GM18873 (cell line): ENCODE measurements around the gene MAP4K2.
"Not testable (repeated sequence)": the region's sequence is repeated elsewhere in the genome, so short reads cannot be mapped to it uniquely, and the experiment has no call there.

Source experiments
- ATAC-seq: cut with Tn5 transposase; IDR thresholded peaks from one replicate; pipeline ENCODE4 v1.9.1; 2021; ENCODE audit warnings: mild to moderate bottlenecking, moderate library complexity, moderate number of reproducible peaks; ENCODE audit not compliant: unreplicated experiment, low FRiP score

The MAP4K2 gene

GRCh38 chr11:64803158-64803845 lies at the start of gene MAP4K2:
MAP4K2 (minus strand) TSS chr11:64803214; CDS start chr11:64803149, 65 bp downstream.
- ATAC-seq, result no peak

DNA sequence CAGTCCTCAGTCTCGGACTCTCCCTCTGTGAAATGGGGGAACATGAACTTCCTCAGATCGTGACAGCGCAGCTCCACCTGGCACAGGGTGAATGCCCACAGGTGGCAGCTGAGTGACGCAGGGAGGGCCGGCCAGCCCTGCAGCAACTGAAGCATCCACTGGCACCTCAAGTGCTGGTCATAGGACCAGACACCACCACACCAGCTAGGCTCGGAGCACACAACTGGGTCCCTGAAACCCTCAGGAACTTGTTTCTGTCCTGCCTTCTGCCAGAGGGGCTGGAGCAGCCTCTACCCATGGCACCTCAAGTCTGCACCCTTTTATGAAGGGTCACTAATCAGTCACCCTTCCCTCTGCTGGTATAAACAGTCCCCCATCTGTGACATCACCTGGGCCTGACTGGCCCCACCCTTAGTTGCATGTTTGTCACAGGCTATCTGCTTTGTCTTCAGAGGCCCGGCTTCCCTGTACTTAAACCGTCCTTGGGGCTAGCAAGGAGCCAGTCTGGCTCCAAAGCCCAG lies 48.9 kb upstream of the MAP4K2 start:
- no peak for ATAC-seq

GRCh38 chr11:64850979-64851567 lies 48.1 kb upstream of the MAP4K2 start:
- peak; percentile 63 for ATAC-seq

DNA sequence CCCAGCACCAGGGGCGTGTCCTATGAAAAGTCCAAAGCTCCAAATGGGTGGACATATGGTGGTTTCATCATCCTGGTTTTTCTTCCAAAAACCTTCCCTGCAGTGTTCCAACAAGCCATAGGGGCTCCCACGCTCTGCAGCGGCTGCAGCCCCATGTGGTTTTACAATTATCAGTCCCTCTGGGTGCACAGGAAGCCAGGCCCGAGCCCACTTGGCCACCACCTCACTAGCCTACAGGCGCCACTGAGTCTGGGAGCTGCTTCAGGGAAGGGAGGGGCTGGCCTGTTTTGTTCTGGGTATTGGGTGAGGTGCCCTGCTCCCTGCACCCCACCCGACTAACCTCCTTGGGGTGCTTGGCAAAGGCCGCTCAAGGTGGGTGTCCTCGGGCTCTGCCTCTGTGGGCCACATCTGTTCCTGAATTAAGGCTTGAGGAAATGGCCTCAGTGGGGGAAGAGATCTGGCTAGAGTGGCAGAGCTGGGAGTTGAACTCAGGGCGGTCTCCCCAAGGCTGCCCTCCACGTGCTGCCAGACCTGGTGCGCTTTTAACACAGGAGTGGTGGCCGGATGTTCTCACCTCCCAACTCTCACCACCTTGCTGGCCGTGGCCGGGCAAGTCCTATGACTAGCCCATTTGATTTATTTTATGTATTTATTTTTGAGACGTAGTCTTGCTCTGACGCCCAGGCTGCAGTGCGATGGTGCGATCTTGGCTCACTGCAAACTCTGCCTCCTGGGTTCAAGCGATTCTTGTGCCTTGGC lies 46.8 kb upstream of the MAP4K2 start:
- ATAC-seq, result no peak

- ATAC-seq, result no peak
Measured at GRCh38 chr11:64848826-64849597, 46.0 kb upstream of the MAP4K2 start.

DNA sequence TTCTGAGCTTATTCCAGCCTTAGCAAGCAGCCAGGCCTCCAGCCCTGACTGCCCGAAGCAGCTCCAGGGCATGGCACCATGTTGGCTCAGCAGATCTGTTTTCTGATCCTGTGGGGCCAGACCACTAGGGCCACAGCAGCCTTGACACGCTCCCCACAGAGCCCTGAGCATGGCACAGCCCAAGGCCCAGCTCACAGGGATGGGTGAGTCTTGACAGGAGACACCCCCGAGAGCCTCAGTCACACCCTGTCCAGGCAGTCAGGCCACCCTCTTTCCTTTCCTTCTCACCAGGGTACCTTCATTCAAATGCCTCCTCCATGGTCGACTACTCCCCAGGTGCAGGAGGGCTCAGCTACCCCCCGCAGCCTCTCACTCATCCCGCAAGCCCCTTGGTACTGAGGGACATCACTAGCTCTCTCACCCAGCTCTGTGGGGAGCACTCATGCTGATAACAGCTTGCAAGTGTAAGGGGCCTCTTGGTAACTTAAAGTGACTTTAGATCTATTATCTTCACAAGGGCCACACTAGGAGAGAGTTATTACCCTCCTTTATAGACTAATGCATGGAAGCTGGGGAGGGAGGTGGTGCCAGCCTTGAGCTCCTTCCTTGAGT lies 45.3 kb upstream of the MAP4K2 start:
- ATAC-seq, result no peak

- no peak for ATAC-seq
Measured at GRCh38 chr11:64846998-64847666, 44.1 kb upstream of the MAP4K2 start.

GRCh38 chr11:64845776-64846129 lies 42.7 kb upstream of the MAP4K2 start:
- not testable (repeated sequence) for ATAC-seq

- no peak for ATAC-seq
Measured at GRCh38 chr11:64845129-64845775, 42.2 kb upstream of the MAP4K2 start.

GRCh38 chr11:64844330-64845128 lies 41.5 kb upstream of the MAP4K2 start, which contains the start of gene CDC42BPG:
CDC42BPG (minus strand) TSS chr11:64844653; CDS start chr11:64844569, 84 bp downstream.
- ATAC-seq, result no peak

DNA sequence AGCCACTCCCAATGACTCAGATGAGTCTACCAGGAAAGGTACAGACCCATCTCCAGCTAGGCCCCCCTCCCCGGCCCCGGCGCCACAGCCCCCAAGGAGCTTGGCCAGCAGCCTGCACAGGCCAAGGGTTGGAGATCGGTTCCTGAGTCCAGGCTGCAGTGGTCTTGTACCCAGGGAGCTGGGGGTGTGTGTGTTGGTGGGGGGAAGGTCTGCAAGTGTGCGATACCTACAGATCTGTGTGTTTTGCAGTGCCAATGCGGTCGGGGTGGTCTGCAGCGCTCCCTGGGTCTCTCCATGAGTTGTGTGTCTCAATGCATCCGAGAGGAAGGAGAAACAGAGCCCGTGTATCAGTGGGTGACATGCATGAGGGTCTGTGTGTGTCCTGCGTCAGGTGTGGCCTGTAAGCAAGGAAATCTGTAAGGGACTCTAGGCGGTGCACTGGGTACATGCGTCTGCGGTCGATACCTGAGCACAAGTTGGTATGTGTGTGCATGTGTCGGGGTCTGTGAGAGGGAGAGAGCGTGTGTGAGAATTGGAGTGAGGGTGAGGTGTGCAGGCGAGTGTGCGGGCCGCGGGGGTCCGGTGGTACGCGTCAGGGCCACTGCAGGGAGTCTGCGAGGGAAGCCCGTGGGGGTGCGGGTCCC lies 40.8 kb upstream of the MAP4K2 start:
- no peak for ATAC-seq

- no peak for ATAC-seq
Measured at GRCh38 chr11:64842851-64843685, 40.1 kb upstream of the MAP4K2 start.

DNA sequence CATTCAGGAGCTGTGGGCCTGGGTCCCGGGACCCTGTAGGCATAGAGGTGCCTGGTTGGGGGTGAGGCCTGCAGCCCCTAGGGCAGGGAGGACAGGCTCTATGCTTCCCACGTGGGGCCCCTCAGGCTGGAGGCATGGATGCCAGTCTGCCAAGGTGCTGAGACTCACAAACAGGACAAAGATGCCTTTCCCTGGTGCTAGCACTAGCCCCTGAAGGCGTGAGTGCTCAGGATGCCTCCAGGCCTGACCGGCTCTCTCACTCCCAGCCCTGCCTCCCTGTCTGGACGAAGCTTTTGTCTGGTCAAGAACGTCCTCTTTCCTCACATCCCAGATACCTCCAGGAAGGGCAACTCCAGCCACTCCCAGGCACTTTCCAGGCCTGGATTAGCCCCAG lies 39.3 kb upstream of the MAP4K2 start:
- no peak for ATAC-seq

- ATAC-seq, result no peak
Measured at GRCh38 chr11:64841592-64842365, 38.8 kb upstream of the MAP4K2 start.

DNA sequence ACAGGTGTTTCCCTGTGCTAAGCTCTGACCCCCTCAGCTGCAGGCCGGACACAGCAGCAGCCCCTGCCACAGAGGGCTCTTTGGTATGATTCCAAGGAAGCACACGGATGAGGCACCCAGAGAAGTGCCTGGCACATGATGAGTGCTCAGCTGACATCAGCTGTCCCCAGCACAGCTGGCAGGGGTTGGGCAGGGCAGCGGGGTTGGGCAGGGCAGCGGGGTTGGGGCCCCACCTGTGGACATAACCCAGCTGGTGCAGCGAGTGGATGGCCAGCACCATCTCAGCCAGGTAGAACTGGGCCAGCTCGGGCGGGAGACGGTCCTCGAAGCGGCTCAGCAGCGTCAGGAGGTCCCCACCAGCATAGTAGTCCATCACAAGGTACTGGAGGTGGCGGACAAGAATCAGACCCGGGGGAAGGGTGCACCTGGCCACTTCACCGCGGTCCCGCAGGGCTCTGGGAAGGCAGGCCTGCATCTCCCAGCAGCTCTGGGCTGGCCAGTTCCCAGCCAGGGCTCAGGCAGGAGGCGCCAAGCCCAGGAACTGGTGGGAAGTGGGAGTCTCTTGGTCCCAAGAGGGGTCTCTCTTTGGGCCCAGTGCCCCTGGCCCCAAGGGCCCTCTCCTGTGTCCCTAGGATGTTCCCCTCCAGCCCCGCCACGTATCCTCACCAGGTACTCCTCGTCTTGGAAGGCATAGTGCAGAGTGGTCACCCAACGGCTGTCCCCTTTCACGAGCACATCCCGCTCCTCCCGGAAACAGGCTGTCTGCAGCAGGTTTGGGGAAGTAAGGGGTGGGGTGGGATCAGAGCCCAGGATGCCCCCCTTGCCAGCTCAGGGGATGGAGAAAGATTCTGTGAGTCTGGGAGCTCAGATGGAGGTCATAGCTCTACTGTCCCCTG lies 37.1 kb upstream of the MAP4K2 start:
- no peak for ATAC-seq
